H9 (cell line): Measurements from ENCODE around the gene ETFA. TPM values are rescaled to one million over a fixed set of nuclear protein-coding genes. Genes with fewer than 3 reads are reported as not detected.

Experiments
- DNase-seq: peaks from one replicate; pipeline ENCODE4 v3.0.0-alpha.2; 2017
- H2AFZ ChIP-seq: one replicate; pipeline ENCODE4 v1.6.1; 2013; ENCODE audit warnings: mild to moderate bottlenecking, low read length, control low read depth, moderate library complexity
- H2AK5ac ChIP-seq: 2 replicates; pipeline ENCODE4 v1.6.1; 2013; ENCODE audit warnings: low read length, control low read depth, mixed read lengths; ENCODE audit not compliant: insufficient read length
- H2BK120ac ChIP-seq: one replicate; pipeline ENCODE4 v1.6.1; 2013; ENCODE audit warnings: low read depth, mild to moderate bottlenecking, low read length, control low read depth, inconsistent platforms; ENCODE audit not compliant: poor library complexity, severe bottlenecking
- H2BK12ac ChIP-seq: 2 replicates; pipeline ENCODE4 v1.6.1; 2013; ENCODE audit warnings: low read length, control low read depth, mixed read lengths, low read depth; ENCODE audit not compliant: insufficient read length
- H2BK15ac ChIP-seq: 2 replicates; pipeline ENCODE4 v1.6.1; 2013; ENCODE audit warnings: low read depth, low read length, control low read depth
- H2BK20ac ChIP-seq: one replicate; pipeline ENCODE4 v1.6.1; 2013; ENCODE audit warnings: low read depth, mild to moderate bottlenecking, low read length, control low read depth, inconsistent platforms; ENCODE audit not compliant: poor library complexity, severe bottlenecking
- H2BK5ac ChIP-seq: 2 replicates; pipeline ENCODE4 v1.6.1; 2013; ENCODE audit warnings: low read length, control low read depth, mixed read lengths; ENCODE audit not compliant: insufficient read length
- H3K14ac ChIP-seq: 2 replicates; pipeline ENCODE4 v1.6.1; 2013; ENCODE audit warnings: low read length, control low read depth; ENCODE audit not compliant: insufficient read depth
- H3K18ac ChIP-seq: 2 replicates; pipeline ENCODE4 v1.6.1; 2013; ENCODE audit warnings: low read depth, mild to moderate bottlenecking, mixed read lengths, low read length, control low read depth; ENCODE audit not compliant: insufficient read length
- H3K23ac ChIP-seq: 2 replicates; pipeline ENCODE4 v1.6.1; 2013; ENCODE audit warnings: low read length, control low read depth, mixed read lengths, low read depth; ENCODE audit not compliant: insufficient read length
- H3K23me2 ChIP-seq: 2 replicates; pipeline ENCODE4 v1.6.1; 2013; ENCODE audit warnings: low read depth, mild to moderate bottlenecking, mixed read lengths, low read length, control low read depth; ENCODE audit not compliant: insufficient read length, poor library complexity, severe bottlenecking
- H3K27ac ChIP-seq: 2 replicates; pipeline ENCODE4 v1.5.1; 2013; ENCODE audit warnings: low read length, control low read depth, mixed read lengths, low read depth; ENCODE audit not compliant: insufficient read length
- H3K27me3 ChIP-seq: 2 replicates; pipeline ENCODE4 v1.6.1; 2013; ENCODE audit warnings: low read length, control low read depth, inconsistent platforms; ENCODE audit not compliant: insufficient read depth
- H3K4ac ChIP-seq: 2 replicates; pipeline ENCODE4 v1.6.1; 2013; ENCODE audit warnings: low read depth, mild to moderate bottlenecking, control low read depth, inconsistent platforms, low read length, moderate library complexity
- H3K4me1 ChIP-seq: 2 replicates; pipeline ENCODE4 v1.6.1; 2013; ENCODE audit warnings: low read length, control low read depth, inconsistent platforms; ENCODE audit not compliant: insufficient read depth
- H3K4me2 ChIP-seq: 2 replicates; pipeline ENCODE4 v1.6.1; 2013; ENCODE audit warnings: low read length, control low read depth, mixed read lengths; ENCODE audit not compliant: insufficient read length, insufficient read depth
- H3K56ac ChIP-seq: 2 replicates; pipeline ENCODE4 v1.6.1; 2013; ENCODE audit warnings: low read depth, mild to moderate bottlenecking, mixed read lengths, low read length, control low read depth; ENCODE audit not compliant: insufficient read length
- H3K79me1 ChIP-seq: 2 replicates; pipeline ENCODE4 v1.6.1; 2013; ENCODE audit warnings: low read depth, mild to moderate bottlenecking, moderate library complexity, low read length, control low read depth, inconsistent platforms; ENCODE audit not compliant: insufficient read depth, poor library complexity, severe bottlenecking
- H3K79me2 ChIP-seq: 2 replicates; pipeline ENCODE4 v1.6.1; 2013; ENCODE audit warnings: low read length, control low read depth, inconsistent platforms; ENCODE audit not compliant: insufficient read depth
- H3K9ac ChIP-seq: 2 replicates; pipeline ENCODE4 v1.6.1; 2013; ENCODE audit warnings: low read length, control low read depth, mixed read lengths; ENCODE audit not compliant: insufficient read length; ENCODE audit errors: extremely low read depth
- H3K9me3 ChIP-seq: one replicate; pipeline ENCODE4 v1.6.1; 2013; ENCODE audit warnings: low read depth, low read length, inconsistent platforms; ENCODE audit not compliant: control insufficient read depth
- H3T11ph ChIP-seq: one replicate; pipeline ENCODE4 v1.6.1; 2013; ENCODE audit warnings: mild to moderate bottlenecking, low read length, control low read depth, inconsistent platforms
- H4K20me1 ChIP-seq: one replicate; pipeline ENCODE4 v1.6.1; 2013; ENCODE audit not compliant: control insufficient read depth, insufficient read length, insufficient read depth
- H4K5ac ChIP-seq: 2 replicates; pipeline ENCODE4 v1.6.1; 2013; ENCODE audit warnings: low read depth, mild to moderate bottlenecking, mixed read lengths, low read length, control low read depth; ENCODE audit not compliant: insufficient read length
- H4K8ac ChIP-seq: replicated peaks from 2 replicates; pipeline ENCODE4 v1.6.1; 2013; ENCODE audit warnings: low read length, control low read depth, mixed read lengths, low read depth; ENCODE audit not compliant: insufficient read length
- H4K91ac ChIP-seq: 2 replicates; pipeline ENCODE4 v1.6.1; 2013; ENCODE audit warnings: low read depth, mild to moderate bottlenecking, moderate library complexity, mixed read lengths, low read length, control low read depth; ENCODE audit not compliant: insufficient read length
- H3K27ac Mint-ChIP-seq, 3 experiments: 2 replicates in 2 of 3; 3 replicates in 1 of 3; pipeline ENCODE4 v1.8.0; 2020 to 2021; ENCODE audit warnings: mixed read lengths in 3 of 3, mild to moderate bottlenecking in 1 of 3, moderate library complexity in 1 of 3
- H3K27me3 Mint-ChIP-seq: 2 replicates; pipeline ENCODE4 v1.8.0; 2021; ENCODE audit warnings: low read depth, mild to moderate bottlenecking, moderate library complexity, mixed read lengths
- H3K36me3 Mint-ChIP-seq, 3 experiments: 2 replicates in 2 of 3; 3 replicates in 1 of 3; pipeline ENCODE4 v1.8.0; 2020 to 2021; ENCODE audit warnings: low read depth in 3 of 3, mixed read lengths in 3 of 3; ENCODE audit not compliant: insufficient read depth in 1 of 3
- H3K4me1 Mint-ChIP-seq, 2 experiments: 2 replicates each; pipeline ENCODE4 v1.8.0; 2020; ENCODE audit warnings: mixed read lengths in 2 of 2
- H3K4me3 Mint-ChIP-seq, 2 experiments: 2 replicates in 1 of 2; 3 replicates in 1 of 2; pipeline ENCODE4 v1.8.0; 2020 to 2021; ENCODE audit warnings: mild to moderate bottlenecking in 2 of 2, mixed read lengths in 2 of 2, moderate library complexity in 1 of 2
- H3K9me3 Mint-ChIP-seq, 2 experiments: 2 replicates in 1 of 2; 3 replicates in 1 of 2; pipeline ENCODE4 v1.8.0; 2020; ENCODE audit warnings: mild to moderate bottlenecking in 2 of 2, mixed read lengths in 2 of 2, moderate library complexity in 1 of 2
- CTCF ChIP-seq: fragments of 200-600 bp; sonication (generic); conservative IDR thresholded peaks from 3 replicates; pipeline ENCODE4 v1.8.0; 2021; ENCODE audit warnings: antibody characterized with exemption, mild to moderate bottlenecking
- WGBS: extraction: QIAGEN DNeasy Blood & Tissue Kit; methylation state at CpG from one replicate; pipeline ENCODE4 v1.1.7; 2013; ENCODE audit warnings: missing lambda C conversion rate, low lambda C conversion rate, mixed read lengths; ENCODE audit not compliant: insufficient read length; ENCODE audit errors: extremely low coverage; 5-methylcytosine and 5-hydroxymethylcytosine counted together
- total RNA-seq: library from RNA; stranded (reverse); gene quantifications from 2 replicates; pipeline ENCODE4 v1.2.1, GENCODE V29; 2021

The ETFA gene
- total RNA-seq, 1 experiment from 2014 or later, result 109 TPM

GRCh38 chr15:76353903-76354302 is 42.6 kb upstream of the ETFA start:
- Histone ChIP-seq H3T11ph (no peak overlapping the region), H2BK12ac (no peak overlapping the region), H3K4me1 (no peaks in the 10 kb centered on the region), H4K5ac (no peak overlapping the region), H2BK20ac (no peak overlapping the region), H3K9ac (no peak overlapping the region), H4K91ac (no peak overlapping the region), H2AFZ (no peak overlapping the region), H2AK5ac (no peak overlapping the region), H3K79me2 (no peaks in the 10 kb centered on the region), H4K20me1 (no peaks in the 10 kb centered on the region), H3K9me3 (no peaks in the 10 kb centered on the region), H3K23ac (no peak overlapping the region), H2BK120ac (no peak overlapping the region), H3K4ac (no peak overlapping the region), H3K18ac (no peak overlapping the region), H3K4me2 (no peak overlapping the region), H4K8ac (no peak overlapping the region), H2BK15ac (no peak overlapping the region), H3K79me1 (no peaks in the 10 kb centered on the region), H3K27me3 (peaks cover under 1% of the 10 kb centered on the region; the same call in 1 of the 2 replicates), H3K56ac (no peak overlapping the region), H3K14ac (no peak overlapping the region), H3K23me2 (no peaks in the 10 kb centered on the region), H3K27ac (no peak overlapping the region), H2BK5ac (no peak overlapping the region)
- TF ChIP-seq CTCF, result no peak
- no peaks in the 10 kb centered on the region for H3K36me3 Mint-ChIP-seq
- no peaks in the 10 kb centered on the region for H3K4me1 Mint-ChIP-seq
- H3K9me3 Mint-ChIP-seq, result no peaks in the 10 kb centered on the region
- WGBS, result no CpG with 5 or more reads among the region's 10 CpGs
- peaks cover 33% of the 10 kb centered on the region for H3K27me3 Mint-ChIP-seq
- no peak overlapping the region for H3K27ac Mint-ChIP-seq
- H3K4me3 Mint-ChIP-seq, result no peak overlapping the region
- no peak for DNase-seq
